K562 (cell line): ENCODE results near the gene QPCT. TPM values are rescaled to one million over a fixed set of nuclear protein-coding genes. Genes with fewer than 3 reads are reported as not detected.

ENCODE experiments used
- ATF1 ChIP-seq, 2 experiments: fragments of 450-650 bp in 1 of 2; IDR thresholded peaks; 2 replicates each; pipeline ENCODE4 v1.6.1; 2016; ENCODE audit warnings: missing compliant biosample characterization in 1 of 2, missing genetic modification characterization in 1 of 2
- ATF4 ChIP-seq: fragments of 450-650 bp; formaldehyde crosslinking; IDR thresholded peaks from 2 replicates; pipeline ENCODE4 v1.4.0; 2022; ENCODE audit warnings: mild to moderate bottlenecking, moderate library complexity
- BCLAF1 ChIP-seq, 2 experiments: fragments of 450-650 bp in 1 of 2; IDR thresholded peaks; 2 replicates each; pipeline ENCODE4 v1.6.1; 2011 to 2017; ENCODE audit warnings: low read depth in 2 of 2, antibody characterized with exemption in 1 of 2, borderline replicate concordance in 1 of 2, low read length in 1 of 2, mild to moderate bottlenecking in 1 of 2, mixed read lengths in 1 of 2; ENCODE audit not compliant: control insufficient read depth in 1 of 2
- ETV1 ChIP-seq: fragments of 450-650 bp; conservative IDR thresholded peaks from 2 replicates; pipeline ENCODE4 v1.6.1; 2016; ENCODE audit warnings: missing genetic modification characterization, control low read depth, low read depth, missing compliant biosample characterization
- FOXP4 ChIP-seq: sonication (generic); formaldehyde crosslinking; IDR thresholded peaks from 2 replicates; pipeline ENCODE4 v1.8.0; 2022; ENCODE audit warnings: mild to moderate bottlenecking, missing genetic modification reagents, borderline replicate concordance
- NKRF ChIP-seq: fragments of 450-650 bp; IDR thresholded peaks from 2 replicates; pipeline ENCODE4 v1.6.1; 2016; ENCODE audit warnings: borderline replicate concordance
- polyA plus RNA-seq, 8 experiments: library from polyadenylated mRNA; depleted of rRNA in 4 of 8; stranded (reverse) in 5 of 8; unstranded in 3 of 8; fragments of >200 nt; fragmentation: Nextera tagmentation in 2 of 8; fragmentation: Illumina TruSeq in 1 of 8; extraction: Ambion mirVana in 2 of 8; extraction: Trizol in 1 of 8; gene quantifications; 2 replicates each; pipeline versions ENCODE4 v1.2.1 to v1.2.3, GENCODE V29; 2011 to 2014; ENCODE audit warnings: inconsistent platforms in 1 of 8, missing spikeins in 1 of 8
- total RNA-seq, 7 experiments: library from RNA; depleted of rRNA in 6 of 7; stranded (reverse); fragments of >200 nt in 6 of 7; fragmentation: Illumina TruSeq in 2 of 7; extraction: Trizol in 2 of 7; gene quantifications; 2 replicates each; pipeline versions ENCODE4 v1.2.1 to v1.2.3, GENCODE V29; 2011 to 2021; ENCODE audit warnings: low replicate concordance in 1 of 7

QPCT gene
- total and polyA plus RNA-seq, 9 of the 15 experiments (the other 6 are each of a cell fraction or from before 2014, with no cell fraction given), result 0.07 TPM; not detected in 8

- TF ChIP-seq BCLAF1 (IDR thresholded peaks at IDR 0.05; ENCODE audit: borderline replicate concordance in 1 of 2, control insufficient read depth in 1 of 2, low read depth in 2 of 2, low read length in 1 of 2) (no peak), ETV1 (tag) (no peak), NKRF (no peak), FOXP4 (no peak), ATF4 (CRISPR knock-in tag) (no peak), ATF1 (CRISPR knock-in tag; IDR thresholded peaks at IDR 0.05) (no peak), ATF1 (tag; IDR thresholded peaks at IDR 0.05) (no peak)
Observed at GRCh38 chr2:37378411-37378810, 34.0 kb downstream of the QPCT start (continued).
